ENCODE data around the gene GJD3.
A peak's percentile ranks its signal among the peaks of the same experiment; 100 is the strongest.

GJD3 gene

GRCh38 chr17:40318830-40319391, 45.6 kb downstream of the GJD3 start:
- Mint-ChIP-seq H3K27me3 (peaks cover 3% of the 10 kb centered on the region), H3K4me1 (ENCODE audit: low read depth) (peaks cover 92% of the 10 kb centered on the region), H3K4me3 (peak overlapping the region; percentile 87), H3K36me3 (ENCODE audit: low read depth) (peaks cover 6% of the 10 kb centered on the region), H3K9me3 (no peaks in the 10 kb centered on the region), H3K27ac (peak overlapping the region; percentile 94)

- peaks cover 91% of the 10 kb centered on the region for H3K4me1 Mint-ChIP-seq (ENCODE audit: low read depth)
- peaks cover 3% of the 10 kb centered on the region for H3K27me3 Mint-ChIP-seq
- peak overlapping the region; percentile 94 for H3K27ac Mint-ChIP-seq
- H3K36me3 Mint-ChIP-seq (ENCODE audit: low read depth): peaks cover 6% of the 10 kb centered on the region
- peak overlapping the region; percentile 87 for H3K4me3 Mint-ChIP-seq
- no peaks in the 10 kb centered on the region for H3K9me3 Mint-ChIP-seq
Measured at GRCh38 chr17:40317880-40318829, 46.4 kb downstream of the GJD3 start.

GRCh38 chr17:40317345-40317873, 47.1 kb downstream of the GJD3 start:
- peaks cover 6% of the 10 kb centered on the region for H3K36me3 Mint-ChIP-seq (ENCODE audit: low read depth)
- H3K4me3 Mint-ChIP-seq: peak overlapping the region; percentile 87
- no peaks in the 10 kb centered on the region for H3K27me3 Mint-ChIP-seq
- H3K4me1 Mint-ChIP-seq (ENCODE audit: low read depth): peaks cover 84% of the 10 kb centered on the region
- no peaks in the 10 kb centered on the region for H3K9me3 Mint-ChIP-seq
- H3K27ac Mint-ChIP-seq: peak overlapping the region; percentile 90

GRCh38 chr17:40316571-40317344, 47.8 kb downstream of the GJD3 start:
- no peaks in the 10 kb centered on the region for H3K27me3 Mint-ChIP-seq
- H3K4me1 Mint-ChIP-seq (ENCODE audit: low read depth): peaks cover 77% of the 10 kb centered on the region
- H3K27ac Mint-ChIP-seq: peak overlapping the region; percentile 90
- H3K36me3 Mint-ChIP-seq (ENCODE audit: low read depth): peaks cover 6% of the 10 kb centered on the region
- no peaks in the 10 kb centered on the region for H3K9me3 Mint-ChIP-seq
- peak overlapping the region; percentile 87 for H3K4me3 Mint-ChIP-seq

GRCh38 chr17:40315678-40316570, 48.6 kb downstream of the GJD3 start:
- no peak overlapping the region for H3K27ac Mint-ChIP-seq
- no peaks in the 10 kb centered on the region for H3K27me3 Mint-ChIP-seq
- no peaks in the 10 kb centered on the region for H3K9me3 Mint-ChIP-seq
- H3K4me3 Mint-ChIP-seq: no peak overlapping the region
- peaks cover 6% of the 10 kb centered on the region for H3K36me3 Mint-ChIP-seq (ENCODE audit: low read depth)
- peaks cover 69% of the 10 kb centered on the region for H3K4me1 Mint-ChIP-seq (ENCODE audit: low read depth)

- peak overlapping the region; percentile 24 for H3K27ac Mint-ChIP-seq
- H3K4me3 Mint-ChIP-seq: no peak overlapping the region
- no peaks in the 10 kb centered on the region for H3K9me3 Mint-ChIP-seq
- H3K36me3 Mint-ChIP-seq (ENCODE audit: low read depth): peaks cover 6% of the 10 kb centered on the region
- no peaks in the 10 kb centered on the region for H3K27me3 Mint-ChIP-seq
- H3K4me1 Mint-ChIP-seq (ENCODE audit: low read depth): peaks cover 62% of the 10 kb centered on the region
Measured at GRCh38 chr17:40315206-40315605, 49.3 kb downstream of the GJD3 start.

- H3K27ac Mint-ChIP-seq: peak overlapping the region; percentile 74
- H3K36me3 Mint-ChIP-seq (ENCODE audit: low read depth): peaks cover 6% of the 10 kb centered on the region
- H3K4me3 Mint-ChIP-seq: peak overlapping the region; percentile 28
- H3K9me3 Mint-ChIP-seq: no peaks in the 10 kb centered on the region
- peaks cover 55% of the 10 kb centered on the region for H3K4me1 Mint-ChIP-seq (ENCODE audit: low read depth)
- H3K27me3 Mint-ChIP-seq: no peaks in the 10 kb centered on the region
Measured at GRCh38 chr17:40314584-40314956, 50.0 kb downstream of the GJD3 start.

- no peaks in the 10 kb centered on the region for H3K27me3 Mint-ChIP-seq
- peaks cover 49% of the 10 kb centered on the region for H3K4me1 Mint-ChIP-seq (ENCODE audit: low read depth)
- no peak overlapping the region for H3K4me3 Mint-ChIP-seq
- H3K36me3 Mint-ChIP-seq (ENCODE audit: low read depth): peaks cover 6% of the 10 kb centered on the region
- H3K27ac Mint-ChIP-seq: peak overlapping the region; percentile 74
- no peaks in the 10 kb centered on the region for H3K9me3 Mint-ChIP-seq
Measured at GRCh38 chr17:40313668-40314583, 50.6 kb downstream of the GJD3 start.
